Measurements from ENCODE around the gene CLDN6. TPM values are rescaled to one million over a fixed set of nuclear protein-coding genes. Genes with fewer than 3 reads are reported as not detected.

CLDN6 gene
- total and polyA plus RNA-seq, 2 of the 13 experiments (the other 11 are each of a cell fraction or from before 2014, with no cell fraction given), result 5.9 to 7.6 TPM

DNA sequence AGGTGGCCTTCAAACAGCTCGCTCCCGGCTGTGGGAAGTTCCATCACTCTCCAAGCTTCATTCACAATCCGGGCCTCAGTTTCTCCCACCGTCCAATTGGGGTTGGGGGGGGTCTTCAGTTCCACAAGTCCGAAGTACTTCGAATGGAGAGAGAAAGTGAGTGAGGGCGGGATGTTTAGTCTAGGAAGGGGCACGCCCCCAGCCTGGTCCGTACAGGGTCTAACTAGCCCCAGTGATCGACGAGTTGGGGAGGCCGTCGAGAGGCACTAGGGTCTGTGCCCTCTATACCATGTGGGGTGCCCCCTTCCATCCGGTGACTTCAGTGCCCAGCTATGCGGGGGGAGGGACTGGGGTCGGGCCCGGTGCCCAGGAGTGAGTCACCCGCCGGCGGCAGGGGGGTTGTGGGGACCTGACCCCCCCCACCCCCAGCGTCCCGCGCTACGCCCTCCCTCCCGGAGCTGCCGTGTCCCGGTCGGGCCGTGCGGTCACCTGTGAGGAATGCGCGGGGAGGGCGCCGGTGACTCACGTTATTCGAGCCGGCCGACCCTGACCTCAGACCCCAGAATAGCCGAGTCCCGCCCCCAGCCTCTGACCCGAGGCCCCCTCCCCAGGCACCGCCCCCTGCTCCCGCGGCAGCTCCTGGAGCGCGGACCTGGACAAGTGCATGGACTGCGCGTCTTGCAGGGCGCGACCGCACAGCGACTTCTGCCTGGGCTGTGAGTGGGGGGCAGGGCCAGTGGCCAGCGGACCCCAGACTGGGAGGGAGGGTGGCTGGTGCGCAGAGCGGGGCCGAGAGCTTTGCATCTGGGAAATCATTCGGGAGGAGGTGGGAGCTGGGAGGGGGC lies 2.8 kb upstream of the CLDN6 start (continued):
- TF ChIP-seq, protein P1, sequence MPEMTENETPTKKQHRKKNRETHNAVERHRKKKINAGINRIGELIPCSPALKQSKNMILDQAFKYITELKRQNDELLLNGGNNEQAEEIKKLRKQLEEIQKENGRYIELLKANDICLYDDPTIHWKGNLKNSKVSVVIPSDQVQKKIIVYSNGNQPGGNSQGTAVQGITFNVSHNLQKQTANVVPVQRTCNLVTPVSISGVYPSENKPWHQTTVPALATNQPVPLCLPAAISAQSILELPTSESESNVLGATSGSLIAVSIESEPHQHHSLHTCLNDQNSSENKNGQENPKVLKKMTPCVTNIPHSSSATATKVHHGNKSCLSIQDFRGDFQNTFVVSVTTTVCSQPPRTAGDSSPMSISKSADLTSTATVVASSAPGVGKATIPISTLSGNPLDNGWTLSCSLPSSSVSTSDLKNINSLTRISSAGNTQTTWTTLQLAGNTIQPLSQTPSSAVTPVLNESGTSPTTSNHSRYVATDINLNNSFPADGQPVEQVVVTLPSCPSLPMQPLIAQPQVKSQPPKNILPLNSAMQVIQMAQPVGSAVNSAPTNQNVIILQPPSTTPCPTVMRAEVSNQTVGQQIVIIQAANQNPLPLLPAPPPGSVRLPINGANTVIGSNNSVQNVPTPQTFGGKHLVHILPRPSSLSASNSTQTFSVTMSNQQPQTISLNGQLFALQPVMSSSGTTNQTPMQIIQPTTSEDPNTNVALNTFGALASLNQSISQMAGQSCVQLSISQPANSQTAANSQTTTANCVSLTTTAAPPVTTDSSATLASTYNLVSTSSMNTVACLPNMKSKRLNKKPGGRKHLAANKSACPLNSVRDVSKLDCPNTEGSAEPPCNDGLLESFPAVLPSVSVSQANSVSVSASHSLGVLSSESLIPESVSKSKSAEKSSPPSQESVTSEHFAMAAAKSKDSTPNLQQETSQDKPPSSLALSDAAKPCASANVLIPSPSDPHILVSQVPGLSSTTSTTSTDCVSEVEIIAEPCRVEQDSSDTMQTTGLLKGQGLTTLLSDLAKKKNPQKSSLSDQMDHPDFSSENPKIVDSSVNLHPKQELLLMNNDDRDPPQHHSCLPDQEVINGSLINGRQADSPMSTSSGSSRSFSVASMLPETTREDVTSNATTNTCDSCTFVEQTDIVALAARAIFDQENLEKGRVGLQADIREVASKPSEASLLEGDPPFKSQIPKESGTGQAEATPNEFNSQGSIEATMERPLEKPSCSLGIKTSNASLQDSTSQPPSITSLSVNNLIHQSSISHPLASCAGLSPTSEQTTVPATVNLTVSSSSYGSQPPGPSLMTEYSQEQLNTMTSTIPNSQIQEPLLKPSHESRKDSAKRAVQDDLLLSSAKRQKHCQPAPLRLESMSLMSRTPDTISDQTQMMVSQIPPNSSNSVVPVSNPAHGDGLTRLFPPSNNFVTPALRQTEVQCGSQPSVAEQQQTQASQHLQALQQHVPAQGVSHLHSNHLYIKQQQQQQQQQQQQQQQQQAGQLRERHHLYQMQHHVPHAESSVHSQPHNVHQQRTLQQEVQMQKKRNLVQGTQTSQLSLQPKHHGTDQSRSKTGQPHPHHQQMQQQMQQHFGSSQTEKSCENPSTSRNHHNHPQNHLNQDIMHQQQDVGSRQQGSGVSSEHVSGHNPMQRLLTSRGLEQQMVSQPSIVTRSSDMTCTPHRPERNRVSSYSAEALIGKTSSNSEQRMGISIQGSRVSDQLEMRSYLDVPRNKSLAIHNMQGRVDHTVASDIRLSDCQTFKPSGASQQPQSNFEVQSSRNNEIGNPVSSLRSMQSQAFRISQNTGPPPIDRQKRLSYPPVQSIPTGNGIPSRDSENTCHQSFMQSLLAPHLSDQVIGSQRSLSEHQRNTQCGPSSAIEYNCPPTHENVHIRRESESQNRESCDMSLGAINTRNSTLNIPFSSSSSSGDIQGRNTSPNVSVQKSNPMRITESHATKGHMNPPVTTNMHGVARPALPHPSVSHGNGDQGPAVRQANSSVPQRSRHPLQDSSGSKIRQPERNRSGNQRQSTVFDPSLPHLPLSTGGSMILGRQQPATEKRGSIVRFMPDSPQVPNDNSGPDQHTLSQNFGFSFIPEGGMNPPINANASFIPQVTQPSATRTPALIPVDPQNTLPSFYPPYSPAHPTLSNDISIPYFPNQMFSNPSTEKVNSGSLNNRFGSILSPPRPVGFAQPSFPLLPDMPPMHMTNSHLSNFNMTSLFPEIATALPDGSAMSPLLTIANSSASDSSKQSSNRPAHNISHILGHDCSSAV (CRISPR knock-in tag; IDR thresholded peaks at IDR 0.05; ENCODE audit: borderline replicate concordance), result no peak
- TF ChIP-seq MYC (CRISPR knock-in tag; IDR thresholded peaks at IDR 0.05; ENCODE audit: borderline replicate concordance) (peak; percentile 76; the same call in 1 of the 2 replicates), TOPORS (CRISPR knock-in tag; IDR thresholded peaks at IDR 0.05) (0 out of 2 replicates have a peak, but pooled peaks have one; percentile 23), ZNF788 (CRISPR knock-in tag; IDR thresholded peaks at IDR 0.05; ENCODE audit: borderline replicate concordance) (no peak), ATF1 (CRISPR knock-in tag; IDR thresholded peaks at IDR 0.05) (no peak), PITX1 (CRISPR knock-in tag; IDR thresholded peaks at IDR 0.05) (peak; percentile 16; the same call in 1 of the 2 replicates), NFYC (CRISPR knock-in tag; IDR thresholded peaks at IDR 0.05) (no peak), ZFY (CRISPR knock-in tag; IDR thresholded peaks at IDR 0.05) (0 out of 2 replicates have a peak, but pooled peaks have one; percentile 24), NFIB (CRISPR knock-in tag; IDR thresholded peaks at IDR 0.05; ENCODE audit: borderline replicate concordance) (no peak), TEAD2 (CRISPR knock-in tag; IDR thresholded peaks at IDR 0.05) (no peak), SRSF9 (IDR thresholded peaks at IDR 0.05; ENCODE audit: borderline replicate concordance, insufficient read depth, low read depth, low read length, poor library complexity, severe bottlenecking) (no peak), NKX3-1 (CRISPR knock-in tag; IDR thresholded peaks at IDR 0.05) (peak; percentile 60), ZIK1 (CRISPR knock-in tag; IDR thresholded peaks at IDR 0.05; ENCODE audit: borderline replicate concordance, low read depth) (no peak), ZNF703 (CRISPR knock-in tag; IDR thresholded peaks at IDR 0.05; ENCODE audit: borderline replicate concordance) (no peak), KDM3A (CRISPR knock-in tag; IDR thresholded peaks at IDR 0.05; ENCODE audit: low read depth) (no peak; the same call in 1 of the 2 replicates)
- TF ChIP-seq, protein P2, sequence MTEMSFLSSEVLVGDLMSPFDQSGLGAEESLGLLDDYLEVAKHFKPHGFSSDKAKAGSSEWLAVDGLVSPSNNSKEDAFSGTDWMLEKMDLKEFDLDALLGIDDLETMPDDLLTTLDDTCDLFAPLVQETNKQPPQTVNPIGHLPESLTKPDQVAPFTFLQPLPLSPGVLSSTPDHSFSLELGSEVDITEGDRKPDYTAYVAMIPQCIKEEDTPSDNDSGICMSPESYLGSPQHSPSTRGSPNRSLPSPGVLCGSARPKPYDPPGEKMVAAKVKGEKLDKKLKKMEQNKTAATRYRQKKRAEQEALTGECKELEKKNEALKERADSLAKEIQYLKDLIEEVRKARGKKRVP (CRISPR knock-in tag; IDR thresholded peaks at IDR 0.05), result peak in 1 of 2 experiments; percentile 41; a peak in 1 of 4 replicates
- TF ChIP-seq, protein P3, sequence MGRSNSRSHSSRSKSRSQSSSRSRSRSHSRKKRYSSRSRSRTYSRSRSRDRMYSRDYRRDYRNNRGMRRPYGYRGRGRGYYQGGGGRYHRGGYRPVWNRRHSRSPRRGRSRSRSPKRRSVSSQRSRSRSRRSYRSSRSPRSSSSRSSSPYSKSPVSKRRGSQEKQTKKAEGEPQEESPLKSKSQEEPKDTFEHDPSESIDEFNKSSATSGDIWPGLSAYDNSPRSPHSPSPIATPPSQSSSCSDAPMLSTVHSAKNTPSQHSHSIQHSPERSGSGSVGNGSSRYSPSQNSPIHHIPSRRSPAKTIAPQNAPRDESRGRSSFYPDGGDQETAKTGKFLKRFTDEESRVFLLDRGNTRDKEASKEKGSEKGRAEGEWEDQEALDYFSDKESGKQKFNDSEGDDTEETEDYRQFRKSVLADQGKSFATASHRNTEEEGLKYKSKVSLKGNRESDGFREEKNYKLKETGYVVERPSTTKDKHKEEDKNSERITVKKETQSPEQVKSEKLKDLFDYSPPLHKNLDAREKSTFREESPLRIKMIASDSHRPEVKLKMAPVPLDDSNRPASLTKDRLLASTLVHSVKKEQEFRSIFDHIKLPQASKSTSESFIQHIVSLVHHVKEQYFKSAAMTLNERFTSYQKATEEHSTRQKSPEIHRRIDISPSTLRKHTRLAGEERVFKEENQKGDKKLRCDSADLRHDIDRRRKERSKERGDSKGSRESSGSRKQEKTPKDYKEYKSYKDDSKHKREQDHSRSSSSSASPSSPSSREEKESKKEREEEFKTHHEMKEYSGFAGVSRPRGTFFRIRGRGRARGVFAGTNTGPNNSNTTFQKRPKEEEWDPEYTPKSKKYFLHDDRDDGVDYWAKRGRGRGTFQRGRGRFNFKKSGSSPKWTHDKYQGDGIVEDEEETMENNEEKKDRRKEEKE (IDR thresholded peaks at IDR 0.05), result no peak
